Fibroblast of lung (primary cell): ENCODE measurements around the gene SLITRK3. TPM values are rescaled to one million over a fixed set of nuclear protein-coding genes. Genes with fewer than 3 reads are reported as not detected.
A peak's percentile ranks its signal among the peaks of the same experiment; 100 is the strongest.

Source experiments
- DNase-seq, 2 donors: peaks; one replicate each; pipeline versions ENCODE4 v3.0.0 to v3.0.0-alpha.2; 2010; ENCODE audit warnings: low read depth in 2 of 2
- H2AFZ ChIP-seq: 2 replicates; pipeline ENCODE4 v1.5.1; 2012; ENCODE audit warnings: low read length, control low read depth, inconsistent platforms
- H3K27ac ChIP-seq: 2 replicates; pipeline ENCODE4 v1.5.1; 2011; ENCODE audit warnings: low read length, control low read depth; ENCODE audit not compliant: insufficient read depth
- H3K27me3 ChIP-seq: 2 replicates; pipeline ENCODE4 v1.5.1; 2011; ENCODE audit warnings: mild to moderate bottlenecking, low read length; ENCODE audit not compliant: control insufficient read depth, insufficient read depth
- H3K36me3 ChIP-seq: 2 replicates; pipeline ENCODE4 v1.5.1; 2011; ENCODE audit warnings: low read length; ENCODE audit not compliant: control insufficient read depth, insufficient read depth
- H3K4me1 ChIP-seq: 2 replicates; pipeline ENCODE4 v1.5.1; 2011; ENCODE audit warnings: low read length; ENCODE audit not compliant: control insufficient read depth, insufficient read depth; ENCODE audit errors: extremely low read depth
- H3K4me2 ChIP-seq: 2 replicates; pipeline ENCODE4 v1.5.1; 2011; ENCODE audit warnings: low read length, control low read depth; ENCODE audit not compliant: insufficient read depth; ENCODE audit errors: extremely low read depth
- H3K4me3 ChIP-seq, 4 experiments: fragments of 200-600 bp in 1 of 4; sonication (generic) in 1 of 4; replicated peaks in 1 of 4; 2 replicates each; pipeline ENCODE4 v1.5.1; 2011 to 2016; ENCODE audit warnings: low read length in 4 of 4, low read depth in 3 of 4, mild to moderate bottlenecking in 3 of 4, control low read depth in 2 of 4, inconsistent platforms in 1 of 4, mixed read lengths in 1 of 4; ENCODE audit not compliant: insufficient read depth in 1 of 4; ENCODE audit errors: control extremely low read depth in 1 of 4
- H3K79me2 ChIP-seq: 2 replicates; pipeline ENCODE4 v1.5.1; 2012; ENCODE audit warnings: mild to moderate bottlenecking, low read length, inconsistent platforms; ENCODE audit not compliant: control insufficient read depth, insufficient read depth
- H3K9ac ChIP-seq: 2 replicates; pipeline ENCODE4 v1.5.1; 2011; ENCODE audit warnings: mild to moderate bottlenecking, low read length, control low read depth; ENCODE audit not compliant: insufficient read depth
- H3K9me3 ChIP-seq: 2 replicates; pipeline ENCODE4 v1.5.1; 2012; ENCODE audit warnings: low read depth, low read length; ENCODE audit not compliant: control insufficient read depth, insufficient read depth
- H4K20me1 ChIP-seq: 2 replicates; pipeline ENCODE4 v1.5.1; 2011; ENCODE audit warnings: low read length; ENCODE audit not compliant: control insufficient read depth, insufficient read depth; ENCODE audit errors: extremely low read depth
- EZH2 ChIP-seq: IDR thresholded peaks from 2 replicates; pipeline ENCODE4 v1.5.1; 2012; ENCODE audit warnings: low read length, control low read depth, mild to moderate bottlenecking; ENCODE audit errors: missing control alignments
- polyA plus RNA-seq, 2 donors: library from polyadenylated mRNA; depleted of rRNA in 1 of 2; stranded (reverse) in 1 of 2; unstranded in 1 of 2; fragments of >200 nt; gene quantifications; 2 replicates each; pipeline ENCODE4 v1.2.1, GENCODE V29; 2011 to 2012; ENCODE audit warnings: missing spikeins in 1 of 2
- total RNA-seq: library from RNA; depleted of rRNA; stranded (reverse); fragments of >200 nt; gene quantifications from 2 replicates; pipeline ENCODE4 v1.2.1, GENCODE V29; 2014
- TF ChIP-seq, protein P1 (sequence below), 2 donors: IDR thresholded peaks in 1 of 2; conservative IDR thresholded peaks in 1 of 2; 1 replicate in 1 of 2; 2 replicates in 1 of 2; pipeline ENCODE4 v1.5.1; 2011 to 2012; ENCODE audit warnings: low read length in 2 of 2, control low read depth in 1 of 2, inconsistent platforms in 1 of 2, low read depth in 1 of 2, mild to moderate bottlenecking in 1 of 2

SLITRK3 gene
- total and polyA plus RNA-seq, 2 donors (not counting 1 experiment from before 2014, with no cell fraction given), result under 0.01 TPM; not detected in 1

DNA sequence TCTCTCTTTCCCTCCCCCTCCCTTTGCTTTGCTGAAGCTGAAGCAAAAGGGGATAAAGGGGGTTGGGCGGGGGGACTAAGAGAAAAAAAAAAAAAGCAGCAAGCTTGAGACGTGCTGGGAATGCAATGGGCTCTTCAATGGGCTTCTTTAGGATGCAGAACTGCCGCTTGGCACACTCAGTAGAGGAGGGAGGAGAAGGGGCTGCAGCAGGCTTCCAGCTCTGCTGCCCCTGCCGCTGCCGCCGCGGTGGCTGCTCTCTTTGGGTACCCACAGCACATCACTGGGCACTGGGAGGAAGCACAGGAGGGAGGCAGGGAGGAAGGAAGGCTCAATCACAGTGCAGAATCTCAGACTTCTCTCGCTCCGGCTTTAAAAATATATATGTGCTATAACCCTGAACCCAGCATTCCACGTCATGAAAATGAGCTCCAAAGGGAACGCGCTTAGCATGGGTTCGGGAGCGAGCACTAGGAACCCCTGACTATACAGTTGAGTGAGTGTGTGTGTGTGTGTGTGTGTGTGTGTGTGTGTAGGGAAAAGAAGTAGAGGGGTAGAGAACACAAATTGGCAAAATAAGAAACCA, 3.5 kb downstream of the SLITRK3 start:
- no peak for DNase-seq
- no peak for TF ChIP-seq EZH2
- TF ChIP-seq, protein P1, sequence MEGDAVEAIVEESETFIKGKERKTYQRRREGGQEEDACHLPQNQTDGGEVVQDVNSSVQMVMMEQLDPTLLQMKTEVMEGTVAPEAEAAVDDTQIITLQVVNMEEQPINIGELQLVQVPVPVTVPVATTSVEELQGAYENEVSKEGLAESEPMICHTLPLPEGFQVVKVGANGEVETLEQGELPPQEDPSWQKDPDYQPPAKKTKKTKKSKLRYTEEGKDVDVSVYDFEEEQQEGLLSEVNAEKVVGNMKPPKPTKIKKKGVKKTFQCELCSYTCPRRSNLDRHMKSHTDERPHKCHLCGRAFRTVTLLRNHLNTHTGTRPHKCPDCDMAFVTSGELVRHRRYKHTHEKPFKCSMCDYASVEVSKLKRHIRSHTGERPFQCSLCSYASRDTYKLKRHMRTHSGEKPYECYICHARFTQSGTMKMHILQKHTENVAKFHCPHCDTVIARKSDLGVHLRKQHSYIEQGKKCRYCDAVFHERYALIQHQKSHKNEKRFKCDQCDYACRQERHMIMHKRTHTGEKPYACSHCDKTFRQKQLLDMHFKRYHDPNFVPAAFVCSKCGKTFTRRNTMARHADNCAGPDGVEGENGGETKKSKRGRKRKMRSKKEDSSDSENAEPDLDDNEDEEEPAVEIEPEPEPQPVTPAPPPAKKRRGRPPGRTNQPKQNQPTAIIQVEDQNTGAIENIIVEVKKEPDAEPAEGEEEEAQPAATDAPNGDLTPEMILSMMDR (conservative IDR thresholded peaks at IDR 0.05 in 1 of 2, IDR thresholded peaks at IDR 0.05 in 1 of 2; ENCODE audit: low read depth in 1 of 2, low read length in 2 of 2), result no peak
- H3K79me2 ChIP-seq, result no peaks in the 10 kb centered on the region
- H3K9ac ChIP-seq, result no peak overlapping the region
- H3K27ac ChIP-seq, result no peak overlapping the region
- H4K20me1 ChIP-seq, result no peaks in the 10 kb centered on the region
- no peak overlapping the region for H2AFZ ChIP-seq
- H3K36me3 ChIP-seq, result no peaks in the 10 kb centered on the region
- peaks cover 30% of the 10 kb centered on the region for H3K27me3 ChIP-seq
- H3K4me1 ChIP-seq, result no peaks in the 10 kb centered on the region
- H3K4me3 ChIP-seq, result peak overlapping the region in 1 of 4 experiments; percentile 56
- no peak overlapping the region for H3K4me2 ChIP-seq
- no peaks in the 10 kb centered on the region for H3K9me3 ChIP-seq

GRCh38 chr3:165191491-165191890, 4.7 kb downstream of the SLITRK3 start:
- H3K9me3 ChIP-seq, result no peaks in the 10 kb centered on the region
- no peaks in the 10 kb centered on the region for H3K36me3 ChIP-seq
- no peaks in the 10 kb centered on the region for H3K79me2 ChIP-seq
- H3K27ac ChIP-seq, result no peak overlapping the region
- no peaks in the 10 kb centered on the region for H4K20me1 ChIP-seq
- TF ChIP-seq, protein P1 (conservative IDR thresholded peaks at IDR 0.05 in 1 of 2, IDR thresholded peaks at IDR 0.05 in 1 of 2; ENCODE audit: low read depth in 1 of 2, low read length in 2 of 2), result no peak
- no peak for TF ChIP-seq EZH2
- no peak overlapping the region for H3K9ac ChIP-seq
- H3K4me1 ChIP-seq, result no peaks in the 10 kb centered on the region
- DNase-seq, result no peak
- H3K4me3 ChIP-seq, result no peak overlapping the region
- H2AFZ ChIP-seq, result no peak overlapping the region
- no peak overlapping the region for H3K4me2 ChIP-seq
- peaks cover 30% of the 10 kb centered on the region for H3K27me3 ChIP-seq

DNA sequence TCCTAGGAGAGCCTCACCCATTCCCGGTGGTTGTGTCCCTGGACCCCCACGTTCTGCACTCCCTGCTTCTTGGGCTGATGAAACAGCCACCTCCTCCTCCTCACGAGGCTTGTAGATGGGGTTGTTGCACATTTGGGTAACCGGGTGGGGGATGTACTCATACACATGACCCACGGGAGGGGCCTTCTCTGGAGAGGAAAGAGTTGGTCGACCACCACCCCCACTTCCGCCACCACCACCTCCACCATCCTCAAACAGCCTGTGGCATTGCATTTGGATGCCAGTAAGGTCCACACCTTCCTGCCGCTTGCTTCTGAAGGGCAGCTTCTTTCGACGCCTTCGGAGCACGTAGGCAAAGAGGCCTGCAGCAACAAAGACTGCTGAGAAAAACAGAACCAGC, 7.7 kb downstream of the SLITRK3 start:
- H3K4me3 ChIP-seq, result no peak overlapping the region
- H3K9ac ChIP-seq, result no peak overlapping the region
- no peak for DNase-seq
- no peak overlapping the region for H3K27ac ChIP-seq
- no peaks in the 10 kb centered on the region for H3K36me3 ChIP-seq
- no peaks in the 10 kb centered on the region for H4K20me1 ChIP-seq
- H3K4me2 ChIP-seq, result no peak overlapping the region
- H3K9me3 ChIP-seq, result no peaks in the 10 kb centered on the region
- H2AFZ ChIP-seq, result no peak overlapping the region
- H3K79me2 ChIP-seq, result no peaks in the 10 kb centered on the region
- peaks cover 7% of the 10 kb centered on the region for H3K27me3 ChIP-seq
- no peaks in the 10 kb centered on the region for H3K4me1 ChIP-seq
- TF ChIP-seq EZH2, result no peak
- TF ChIP-seq, protein P1 (conservative IDR thresholded peaks at IDR 0.05 in 1 of 2, IDR thresholded peaks at IDR 0.05 in 1 of 2; ENCODE audit: low read depth in 1 of 2, low read length in 2 of 2), result no peak
